CD14-positive monocyte (primary cell): ENCODE data around the gene GSTO2. TPM values are rescaled to one million over a fixed set of nuclear protein-coding genes. Genes with fewer than 3 reads are reported as not detected.

Source experiments
- DNase-seq, 3 donors: peaks; one replicate each; pipeline ENCODE4 v3.0.0-alpha.2; 2011 to 2022
- H2AFZ ChIP-seq: 2 replicates; pipeline ENCODE4 v1.6.0; 2012; ENCODE audit warnings: mild to moderate bottlenecking, low read depth, low read length, inconsistent platforms; ENCODE audit not compliant: insufficient read depth, poor library complexity, severe bottlenecking
- H3K27ac ChIP-seq, 2 donors: 1 replicate in 1 of 2; 2 replicates in 1 of 2; pipeline ENCODE4 v1.5.1; 2012 to 2013; ENCODE audit warnings: low read length in 2 of 2, control low read depth in 1 of 2, inconsistent platforms in 1 of 2, low read depth in 1 of 2, mild to moderate bottlenecking in 1 of 2
- H3K27me3 ChIP-seq, 2 donors: one replicate each; pipeline versions ENCODE4 v1.6.0 to v1.6.1; 2011 to 2013; ENCODE audit warnings: low read length in 2 of 2; ENCODE audit not compliant: control insufficient read depth in 2 of 2, insufficient read depth in 2 of 2
- H3K36me3 ChIP-seq, 2 donors: replicated peaks in 1 of 2; 1 replicate in 1 of 2; 2 replicates in 1 of 2; pipeline versions ENCODE4 v1.5.1 to v1.6.1; 2012 to 2013; ENCODE audit warnings: low read length in 2 of 2, control low read depth in 1 of 2, inconsistent platforms in 1 of 2, mild to moderate bottlenecking in 1 of 2; ENCODE audit not compliant: insufficient read depth in 2 of 2, control insufficient read depth in 1 of 2
- H3K4me1 ChIP-seq, 2 donors: 1 replicate in 1 of 2; 2 replicates in 1 of 2; pipeline versions ENCODE4 v1.5.1 to v1.6.1; 2012 to 2013; ENCODE audit warnings: low read length in 2 of 2, control low read depth in 1 of 2, inconsistent platforms in 1 of 2, mild to moderate bottlenecking in 1 of 2, moderate library complexity in 1 of 2; ENCODE audit not compliant: insufficient read depth in 2 of 2, control insufficient read depth in 1 of 2
- H3K4me2 ChIP-seq: replicated peaks from 2 replicates; pipeline ENCODE3; 2012; ENCODE audit warnings: low read length, moderate library complexity, mild to moderate bottlenecking; ENCODE audit not compliant: poor library complexity, severe bottlenecking; ENCODE audit errors: extremely low read depth
- H3K4me3 ChIP-seq, 3 experiments: fragments of 200-600 bp in 1 of 3; sonication (generic) in 1 of 3; replicated peaks in 1 of 3; 1 replicate in 2 of 3; 2 replicates in 1 of 3; pipeline ENCODE4 v1.5.1; 2011 to 2013; ENCODE audit warnings: low read length in 3 of 3, mild to moderate bottlenecking in 3 of 3, control low read depth in 2 of 3, low read depth in 2 of 3, inconsistent platforms in 1 of 3, moderate library complexity in 1 of 3
- H3K79me2 ChIP-seq: 2 replicates; pipeline ENCODE4 v1.6.0; 2012; ENCODE audit warnings: mild to moderate bottlenecking, control low read depth, inconsistent platforms, low read length, moderate library complexity; ENCODE audit not compliant: insufficient read depth
- H3K9ac ChIP-seq: 2 replicates; pipeline ENCODE4 v1.6.0; 2017; ENCODE audit warnings: low read length, mild to moderate bottlenecking; ENCODE audit not compliant: insufficient read depth, poor library complexity, severe bottlenecking
- H3K9me3 ChIP-seq, 2 donors: replicated peaks in 1 of 2; 1 replicate in 1 of 2; 2 replicates in 1 of 2; pipeline versions ENCODE4 v1.5.1 to v1.6.1; 2012 to 2013; ENCODE audit warnings: low read length in 2 of 2, control low read depth in 1 of 2; ENCODE audit not compliant: control insufficient read depth in 1 of 2, insufficient read depth in 1 of 2
- H4K20me1 ChIP-seq: 2 replicates; pipeline ENCODE4 v1.6.0; 2012; ENCODE audit warnings: mild to moderate bottlenecking, low read length, control low read depth, moderate library complexity; ENCODE audit not compliant: insufficient read depth
- H3K27ac Mint-ChIP-seq, 7 donors: one replicate each; pipeline ENCODE4 v1.8.0; 2020; ENCODE audit warnings: mild to moderate bottlenecking in 7 of 7, mixed read lengths in 7 of 7, moderate library complexity in 6 of 7, inconsistent platforms in 2 of 7
- H3K27me3 Mint-ChIP-seq, 3 donors: one replicate each; pipeline ENCODE4 v1.8.0; 2021 to 2022; ENCODE audit warnings: low read depth in 3 of 3, mild to moderate bottlenecking in 3 of 3, mixed read lengths in 3 of 3, moderate library complexity in 3 of 3, inconsistent platforms in 1 of 3
- H3K36me3 Mint-ChIP-seq, 2 donors: one replicate each; pipeline ENCODE4 v1.8.0; 2020; ENCODE audit warnings: mixed read lengths in 2 of 2, inconsistent platforms in 1 of 2, mild to moderate bottlenecking in 1 of 2
- H3K4me1 Mint-ChIP-seq: one replicate; pipeline ENCODE4 v1.8.0; 2020; ENCODE audit warnings: mild to moderate bottlenecking, mixed read lengths
- H3K4me3 Mint-ChIP-seq, 2 donors: one replicate each; pipeline ENCODE4 v1.8.0; 2020; ENCODE audit warnings: mild to moderate bottlenecking in 2 of 2, mixed read lengths in 2 of 2, moderate library complexity in 1 of 2
- H3K9me3 Mint-ChIP-seq, 7 donors: one replicate each; pipeline ENCODE4 v1.8.0; 2020 to 2022; ENCODE audit warnings: mixed read lengths in 7 of 7, mild to moderate bottlenecking in 6 of 7, moderate library complexity in 6 of 7, inconsistent platforms in 2 of 7
- CTCF ChIP-seq: fragments of 200-600 bp; IDR thresholded peaks from one replicate; pipeline ENCODE4 v1.8.0; 2022; ENCODE audit warnings: antibody characterized with exemption, mild to moderate bottlenecking
- WGBS: methylation state at CpG from one replicate; pipeline ENCODE4 v1.1.5; 2013; ENCODE audit warnings: missing lambda C conversion rate; ENCODE audit not compliant: insufficient coverage; 5-methylcytosine and 5-hydroxymethylcytosine counted together
- intact Hi-C, 2 donors: fragments of 100-400 bp; cut with micrococcal nuclease; formaldehyde crosslinking; loops; one replicate each; pipeline versions ENCODE4 v1.15.0 to v1.15.1; 2023
- polyA plus RNA-seq, 3 donors: library from polyadenylated mRNA; depleted of rRNA in 1 of 3; unstranded in 2 of 3; stranded (reverse) in 1 of 3; fragments of 300-500 nt in 2 of 3; fragments of >200 nt in 1 of 3; fragmentation: Illumina TruSeq in 2 of 3; gene quantifications; 1 replicate in 2 of 3; 2 replicates in 1 of 3; pipeline ENCODE4 v1.2.3, GENCODE V29; 2012 to 2021

GSTO2 gene
- polyA plus RNA-seq, 3 donors, result 0.16 to 0.26 TPM; not detected in 1

DNA sequence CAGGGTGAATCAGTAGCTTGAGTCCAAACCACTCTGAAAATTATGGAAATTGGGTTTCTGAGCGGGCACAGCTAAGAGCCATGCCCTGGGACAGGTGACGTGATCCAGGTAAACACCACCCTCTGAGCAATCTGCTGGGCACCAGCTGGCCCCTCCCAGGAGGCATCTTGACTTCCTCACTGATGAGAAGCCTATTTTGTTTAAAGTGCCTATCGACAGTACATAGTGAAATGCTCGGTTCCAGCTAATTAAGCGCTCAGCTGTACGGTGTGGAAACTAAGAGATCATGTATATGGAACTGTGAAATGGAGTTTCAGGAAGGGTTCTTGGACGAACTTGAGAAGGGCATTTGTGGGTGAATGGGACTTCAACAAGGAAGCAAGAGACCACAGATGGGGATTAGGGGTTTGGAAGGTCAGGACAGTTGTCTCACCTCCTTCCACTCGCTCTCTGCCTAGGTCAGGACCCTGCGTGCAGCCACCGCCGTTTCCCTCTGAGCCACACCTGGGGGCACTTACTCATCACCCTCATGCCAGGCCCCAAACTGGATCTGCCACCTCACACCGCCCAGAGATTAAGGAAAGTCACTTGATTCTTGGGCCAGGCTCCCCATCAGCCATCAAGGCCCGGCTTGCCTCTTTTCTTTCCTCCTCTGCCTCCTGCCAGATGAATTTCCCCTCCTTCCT lies 66.1 kb downstream of the GSTO2 start:
- intact Hi-C loops, result no loop called here
- Histone ChIP-seq H3K27me3 (no peaks in the 10 kb centered on the region), H2AFZ (no peak overlapping the region), H3K4me2 (peak overlapping the region; percentile 89), H3K27ac (peak overlapping the region in 1 of 2 donors; percentile 37), H3K9me3 (no peaks in the 10 kb centered on the region), H3K4me1 (peaks cover 77 to 82% of the 10 kb centered on the region in 2 donors), H3K36me3 (peaks cover 21 to 48% of the 10 kb centered on the region in 2 donors), H3K9ac (no peak overlapping the region), H3K79me2 (peaks cover 97% of the 10 kb centered on the region), H4K20me1 (peaks cover 81% of the 10 kb centered on the region), H3K4me3 (peak overlapping the region in 1 of 3 experiments; percentile 94)
- peak in 1 of 3 donors; percentile 6 for DNase-seq
- WGBS, result 84% methylated on average over 9 of the region's 13 CpGs
- peaks cover 1 to 2% (median 2%) of the 10 kb centered on the region in 3 donors for H3K27me3 Mint-ChIP-seq
- peaks cover 39 to 51% of the 10 kb centered on the region in 2 donors for H3K36me3 Mint-ChIP-seq
- H3K4me3 Mint-ChIP-seq, result peak overlapping the region; percentile 51 to 61
- H3K9me3 Mint-ChIP-seq, result peaks cover 0 to 1% (median 0%) of the 10 kb centered on the region in 7 donors
- no peak for TF ChIP-seq CTCF
- H3K4me1 Mint-ChIP-seq, result peaks cover 77% of the 10 kb centered on the region
- peak overlapping the region; percentile 59 to 99 (median 72) for H3K27ac Mint-ChIP-seq

DNA sequence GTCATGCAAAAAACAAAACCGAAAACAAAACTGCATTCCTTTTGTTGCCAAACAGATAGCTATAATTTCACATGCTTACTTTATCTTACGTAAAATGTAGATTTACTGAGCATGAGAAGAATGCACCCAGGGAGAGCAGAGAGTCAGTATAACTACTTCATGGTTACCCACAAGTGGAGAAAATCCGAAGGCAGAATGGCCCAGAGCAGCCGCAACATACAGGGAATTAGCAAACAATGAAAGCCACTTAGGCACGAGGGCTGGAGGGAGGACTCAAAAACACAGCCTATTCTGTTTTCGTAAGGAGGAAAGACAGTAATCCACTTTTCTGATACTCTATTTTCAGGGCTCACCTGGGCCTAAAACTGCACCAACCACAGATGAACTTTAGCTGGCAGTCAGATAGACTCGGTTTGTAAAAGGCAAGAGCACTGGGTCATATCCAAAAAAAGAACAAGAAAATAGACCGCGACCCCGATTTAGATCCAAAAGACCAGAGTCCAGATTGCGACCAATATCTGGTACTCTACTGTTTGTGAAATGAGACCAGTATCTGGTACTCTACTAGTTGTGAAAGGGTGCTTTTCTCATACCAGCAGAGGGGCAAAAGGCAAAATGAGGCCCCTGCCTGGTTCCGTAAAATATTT lies 68.0 kb downstream of the GSTO2 start:
- Histone ChIP-seq H3K9me3 (no peaks in the 10 kb centered on the region), H3K4me3 (peak overlapping the region; percentile 86 to 98 (median 94)), H3K36me3 (peaks cover 16 to 31% of the 10 kb centered on the region in 2 donors), H3K27ac (peak overlapping the region; percentile 97 to 98), H3K4me2 (peak overlapping the region; percentile 89), H2AFZ (no peak overlapping the region), H4K20me1 (peaks cover 63% of the 10 kb centered on the region), H3K4me1 (peaks cover 59 to 68% of the 10 kb centered on the region in 2 donors), H3K9ac (peak overlapping the region; percentile 93), H3K27me3 (no peaks in the 10 kb centered on the region), H3K79me2 (peaks cover 79% of the 10 kb centered on the region)
- Mint-ChIP-seq H3K27me3 (peaks cover 2 to 9% (median 4%) of the 10 kb centered on the region in 3 donors), H3K4me1 (peaks cover 63% of the 10 kb centered on the region), H3K27ac (peak overlapping the region; percentile 96 to 100 (median 99)), H3K9me3 (peaks cover 0 to 1% (median 0%) of the 10 kb centered on the region in 7 donors), H3K4me3 (peak overlapping the region; percentile 92 to 99), H3K36me3 (peaks cover 28 to 38% of the 10 kb centered on the region in 2 donors)
- intact Hi-C loops, result loop anchor here in 1 of 2 donors (1.0 kb wide), 1 partner anchor 8 kb away; no protein-coding TSS in a partner anchor
- DNase-seq, result peak in 2 of 3 donors; percentile 19 to 42
- WGBS, result no CpG with 5 or more reads among the region's 12 CpGs
- no peak for TF ChIP-seq CTCF
